22Rv1 (cell line): ENCODE results near the gene STEAP2.

Source experiments
- ZFX ChIP-seq: fragments of 450-650 bp; IDR thresholded peaks from 2 replicates; pipeline ENCODE4 v1.6.1; 2017; ENCODE audit warnings: antibody characterized with exemption, borderline replicate concordance
- TF ChIP-seq, protein P1 (sequence below): fragments of 450-650 bp; IDR thresholded peaks from 2 replicates; pipeline ENCODE4 v1.5.1; 2017; ENCODE audit warnings: mild to moderate bottlenecking

DNA sequence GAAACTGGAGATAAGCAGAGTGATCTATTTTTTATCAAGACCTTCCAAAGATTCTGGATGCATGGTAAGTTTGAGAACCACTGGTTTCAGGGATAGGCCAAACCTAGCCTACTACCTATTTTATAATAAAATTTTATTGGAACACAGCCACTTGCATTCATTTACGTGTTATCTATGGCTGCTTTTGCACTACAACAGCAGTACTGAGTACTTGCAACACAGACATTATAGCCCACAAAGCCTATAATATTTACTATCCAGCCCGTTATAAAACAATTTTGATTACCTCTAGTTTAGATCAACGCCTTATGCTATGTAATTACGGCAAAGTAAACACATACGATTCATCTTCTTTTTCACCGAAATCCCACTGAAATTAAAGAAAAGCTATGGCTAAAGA, 38.9 kb upstream of the STEAP2 start:
- TF ChIP-seq, protein P1, sequence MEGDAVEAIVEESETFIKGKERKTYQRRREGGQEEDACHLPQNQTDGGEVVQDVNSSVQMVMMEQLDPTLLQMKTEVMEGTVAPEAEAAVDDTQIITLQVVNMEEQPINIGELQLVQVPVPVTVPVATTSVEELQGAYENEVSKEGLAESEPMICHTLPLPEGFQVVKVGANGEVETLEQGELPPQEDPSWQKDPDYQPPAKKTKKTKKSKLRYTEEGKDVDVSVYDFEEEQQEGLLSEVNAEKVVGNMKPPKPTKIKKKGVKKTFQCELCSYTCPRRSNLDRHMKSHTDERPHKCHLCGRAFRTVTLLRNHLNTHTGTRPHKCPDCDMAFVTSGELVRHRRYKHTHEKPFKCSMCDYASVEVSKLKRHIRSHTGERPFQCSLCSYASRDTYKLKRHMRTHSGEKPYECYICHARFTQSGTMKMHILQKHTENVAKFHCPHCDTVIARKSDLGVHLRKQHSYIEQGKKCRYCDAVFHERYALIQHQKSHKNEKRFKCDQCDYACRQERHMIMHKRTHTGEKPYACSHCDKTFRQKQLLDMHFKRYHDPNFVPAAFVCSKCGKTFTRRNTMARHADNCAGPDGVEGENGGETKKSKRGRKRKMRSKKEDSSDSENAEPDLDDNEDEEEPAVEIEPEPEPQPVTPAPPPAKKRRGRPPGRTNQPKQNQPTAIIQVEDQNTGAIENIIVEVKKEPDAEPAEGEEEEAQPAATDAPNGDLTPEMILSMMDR, result no peak
- no peak for TF ChIP-seq ZFX
